ENCODE data around the gene MCM10. TPM values are rescaled to one million over a fixed set of nuclear protein-coding genes. Genes with fewer than 3 reads are reported as not detected.

MCM10 gene
- total RNA-seq, 1 experiment from 2014 or later = 14.3 TPM

GRCh38 chr10:13256627-13257026 is 95.3 kb downstream of the MCM10 start:
- Histone ChIP-seq H4K20me1 (ENCODE audit: low read length) (no peaks in the 10 kb centered on the region), H3F3A (ENCODE audit: low read length, unreplicated experiment) (no peaks in the 10 kb centered on the region), H3K36me3 (ENCODE audit: low read depth, low read length) (no peaks in the 10 kb centered on the region), H3K4me2 (ENCODE audit: low read length) (no peak overlapping the region), H2AFZ (ENCODE audit: low read length) (no peak overlapping the region), H3K27ac (ENCODE audit: low read length) (no peak overlapping the region), H3K4me1 (ENCODE audit: insufficient read depth, low read length) (no peaks in the 10 kb centered on the region), H3K27me3 (ENCODE audit: low read length) (peaks cover 5% of the 10 kb centered on the region), H3K9ac (ENCODE audit: low read length) (no peak overlapping the region), H3K4me3 (ENCODE audit: low read length) (no peak overlapping the region), H3K79me2 (ENCODE audit: low read length) (no peaks in the 10 kb centered on the region), H3K9me3 (ENCODE audit: low read length) (no peaks in the 10 kb centered on the region), H3K9me2 (replicated peaks; ENCODE audit: low read length) (no peaks in the 10 kb centered on the region)
- ATAC-seq (no peak), DNase-seq (no peak)
- BruUV-seq (replicated peaks) = no TSS peak
- CTCF ChIA-PET = no interaction called here
- intact Hi-C loops (cut with micrococcal nuclease) = no loop called here
- TF ChIP-seq CTCF (conservative IDR thresholded peaks at IDR 0.05; ENCODE audit: low read depth, low read length) = no peak
- TF ChIP-seq EZH2 (IDR thresholded peaks at IDR 0.05; ENCODE audit: low read length, unreplicated experiment) = no peak
- no peak for TF ChIP-seq EZH2phosphoT487 (IDR thresholded peaks at IDR 0.05; ENCODE audit: borderline replicate concordance, low read length)
- POLR2A ChIA-PET (ENCODE audit: unreplicated experiment) = no interaction called here

DNA sequence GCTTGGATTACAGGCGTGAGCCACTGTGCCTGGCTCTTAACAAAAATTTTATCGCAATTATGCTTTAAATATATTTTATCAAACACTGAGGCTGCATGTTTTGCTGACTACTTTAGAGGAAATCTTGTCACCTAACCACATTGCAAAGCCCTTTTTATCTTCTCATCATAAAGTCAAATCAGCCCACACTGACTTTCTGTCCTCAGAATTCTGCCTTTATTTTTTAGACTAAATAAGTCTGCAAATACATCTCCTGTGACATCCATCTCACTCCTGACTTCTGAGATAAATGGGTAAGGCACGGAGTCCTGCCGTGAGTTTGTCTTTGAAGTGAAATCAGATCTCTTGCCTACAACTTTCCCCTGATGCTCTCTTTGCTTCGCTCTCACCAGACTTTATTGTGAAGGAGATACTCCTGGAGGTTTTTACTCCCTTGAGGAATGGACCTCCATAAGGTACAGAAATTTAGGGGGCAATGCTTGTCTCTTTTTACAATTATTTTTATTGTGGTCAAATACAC is 96.3 kb downstream of the MCM10 start:
- no peaks in the 10 kb centered on the region for H3K9me2 ChIP-seq (replicated peaks; ENCODE audit: low read length)
- no peaks in the 10 kb centered on the region for H3K4me1 ChIP-seq (ENCODE audit: insufficient read depth, low read length)
- no TSS peak for BruUV-seq (replicated peaks)
- TF ChIP-seq CTCF (conservative IDR thresholded peaks at IDR 0.05; ENCODE audit: low read depth, low read length) (no peak), EZH2phosphoT487 (IDR thresholded peaks at IDR 0.05; ENCODE audit: borderline replicate concordance, low read length) (no peak), EZH2 (IDR thresholded peaks at IDR 0.05; ENCODE audit: low read length, unreplicated experiment) (no peak)
- DNase-seq (no peak), ATAC-seq (no peak)
- H3K4me3 ChIP-seq (ENCODE audit: low read length) = no peak overlapping the region
- no peaks in the 10 kb centered on the region for H3K79me2 ChIP-seq (ENCODE audit: low read length)
- H3F3A ChIP-seq (ENCODE audit: low read length, unreplicated experiment) = no peaks in the 10 kb centered on the region
- H2AFZ ChIP-seq (ENCODE audit: low read length) = no peak overlapping the region
- H3K4me2 ChIP-seq (ENCODE audit: low read length) = no peak overlapping the region
- intact Hi-C loops (cut with micrococcal nuclease) = no loop called here
- ChIA-PET POLR2A (ENCODE audit: unreplicated experiment) (no interaction called here), CTCF (no interaction called here)
- H3K36me3 ChIP-seq (ENCODE audit: low read depth, low read length) = no peaks in the 10 kb centered on the region
- no peaks in the 10 kb centered on the region for H3K9me3 ChIP-seq (ENCODE audit: low read length)
- no peak overlapping the region for H3K9ac ChIP-seq (ENCODE audit: low read length)
- H4K20me1 ChIP-seq (ENCODE audit: low read length) = no peaks in the 10 kb centered on the region
- H3K27me3 ChIP-seq (ENCODE audit: low read length) = peaks cover 5% of the 10 kb centered on the region
- H3K27ac ChIP-seq (ENCODE audit: low read length) = no peak overlapping the region

Other genes starting within 250 kb of the MCM10 start
- gene CCDC3, start 159.8 kb upstream of the MCM10 start, total RNA-seq (2014; rRNA removed) = not detected in 2 replicates
- 7.9 and 10.1 TPM in 2 replicates for gene OPTN, start 61.4 kb upstream of the MCM10 start, total RNA-seq (2014; rRNA removed)
- gene UCMA, start 72.8 kb downstream of the MCM10 start, total RNA-seq (2014; rRNA removed) = not detected in 2 replicates
- 4.4 and 13.2 TPM in 2 replicates for gene PHYH, start 138.5 kb downstream of the MCM10 start, total RNA-seq (2014; rRNA removed)
- gene SEPHS1, start 186.7 kb downstream of the MCM10 start, total RNA-seq (2014; rRNA removed) = 40.4 and 42.5 TPM in 2 replicates

Data from PC-3 (cell line).